GM12873 (cell line): ENCODE data around the gene TFCP2.

ENCODE experiments used
- CTCF ChIP-seq: IDR thresholded peaks from 2 replicates; pipeline ENCODE4 v1.5.1; 2012; ENCODE audit warnings: low read depth, mild to moderate bottlenecking, moderate library complexity, low read length, control low read depth; ENCODE audit not compliant: insufficient read depth; ENCODE audit errors: missing control alignments

The TFCP2 gene

DNA sequence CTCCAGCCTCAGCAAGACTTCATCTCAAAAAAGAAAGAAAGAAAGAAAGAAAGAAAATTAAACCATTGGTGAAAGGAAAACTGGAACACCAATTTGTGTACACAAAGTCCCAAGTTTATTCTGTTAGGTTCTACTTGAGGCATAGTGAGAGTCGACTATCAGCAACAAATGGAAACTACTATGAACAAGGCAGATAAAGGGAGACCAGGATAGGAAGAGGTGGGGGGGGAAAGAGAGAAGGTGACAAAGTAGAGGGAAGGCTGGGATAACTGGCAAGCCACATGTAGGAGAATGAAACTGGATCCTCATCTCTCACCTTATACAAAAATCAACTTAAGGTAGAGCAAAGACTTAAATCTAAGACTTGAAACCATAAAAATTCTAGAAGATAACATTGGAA is 25.6 kb downstream of the TFCP2 start:
- no peak for TF ChIP-seq CTCF

- TF ChIP-seq CTCF: no peak
These were observed 33.6 kb downstream of the TFCP2 start for GRCh38 chr12:51139292-51139844.

GRCh38 chr12:51132693-51133092 is 40.2 kb downstream of the TFCP2 start:
- TF ChIP-seq CTCF: no peak

GRCh38 chr12:51131745-51132521 is 41.0 kb downstream of the TFCP2 start:
- TF ChIP-seq CTCF: no peak

GRCh38 chr12:51128919-51129318 is 44.0 kb downstream of the TFCP2 start:
- TF ChIP-seq CTCF: no peak

DNA sequence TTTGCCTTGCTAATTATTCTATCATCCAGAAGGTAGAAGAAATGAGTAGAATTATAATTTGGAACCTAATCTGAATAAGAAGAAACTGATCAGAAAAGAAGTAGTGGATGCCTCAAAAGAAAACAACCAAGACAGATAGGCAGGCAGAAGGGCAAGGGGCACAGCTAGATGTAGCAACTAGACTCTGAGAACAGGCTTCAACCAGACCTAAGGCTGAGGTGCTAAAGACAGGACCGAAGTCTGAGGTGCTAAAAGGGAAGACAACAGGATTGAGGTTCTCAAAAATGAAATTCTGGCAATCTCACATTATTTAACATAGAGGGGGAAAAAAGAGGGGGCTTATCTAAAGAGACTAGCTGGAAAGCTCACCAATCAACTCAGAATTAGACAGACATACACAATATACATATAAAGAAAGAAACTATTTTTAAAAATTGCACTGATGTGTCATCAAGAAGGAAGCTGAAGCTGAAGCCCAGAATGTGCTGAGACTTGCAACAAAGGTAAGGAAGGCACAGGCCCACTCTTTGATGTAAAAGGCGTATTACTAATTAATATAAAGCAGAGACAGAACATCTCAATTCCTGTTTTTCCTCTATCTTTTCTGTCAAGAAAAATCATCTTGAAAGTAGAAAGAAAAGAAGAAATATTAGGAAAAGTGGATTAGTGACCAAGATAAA is 45.7 kb downstream of the TFCP2 start:
- TF ChIP-seq CTCF: no peak

DNA sequence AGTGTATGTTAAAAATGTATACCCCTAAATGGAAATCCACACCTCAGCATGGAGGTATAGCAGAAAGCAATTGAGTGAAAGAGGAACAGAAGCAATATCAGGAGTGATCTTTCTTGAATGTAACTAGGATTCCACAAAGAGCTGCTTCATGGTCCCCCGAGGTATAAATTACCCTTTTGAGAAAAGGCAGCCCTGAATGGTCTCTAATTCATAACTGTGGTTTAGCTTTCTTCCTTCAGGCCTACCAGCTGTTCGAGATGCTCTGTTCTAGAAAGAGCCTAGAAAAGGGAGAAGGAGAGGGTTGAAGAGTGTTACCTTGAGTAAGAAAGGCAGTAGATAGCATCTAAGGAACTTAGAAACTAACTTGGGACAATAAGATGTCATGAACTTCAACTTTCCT is 46.6 kb downstream of the TFCP2 start:
- TF ChIP-seq CTCF: no peak
